ENCODE results near the gene PDCD11.

Gene PDCD11

DNA sequence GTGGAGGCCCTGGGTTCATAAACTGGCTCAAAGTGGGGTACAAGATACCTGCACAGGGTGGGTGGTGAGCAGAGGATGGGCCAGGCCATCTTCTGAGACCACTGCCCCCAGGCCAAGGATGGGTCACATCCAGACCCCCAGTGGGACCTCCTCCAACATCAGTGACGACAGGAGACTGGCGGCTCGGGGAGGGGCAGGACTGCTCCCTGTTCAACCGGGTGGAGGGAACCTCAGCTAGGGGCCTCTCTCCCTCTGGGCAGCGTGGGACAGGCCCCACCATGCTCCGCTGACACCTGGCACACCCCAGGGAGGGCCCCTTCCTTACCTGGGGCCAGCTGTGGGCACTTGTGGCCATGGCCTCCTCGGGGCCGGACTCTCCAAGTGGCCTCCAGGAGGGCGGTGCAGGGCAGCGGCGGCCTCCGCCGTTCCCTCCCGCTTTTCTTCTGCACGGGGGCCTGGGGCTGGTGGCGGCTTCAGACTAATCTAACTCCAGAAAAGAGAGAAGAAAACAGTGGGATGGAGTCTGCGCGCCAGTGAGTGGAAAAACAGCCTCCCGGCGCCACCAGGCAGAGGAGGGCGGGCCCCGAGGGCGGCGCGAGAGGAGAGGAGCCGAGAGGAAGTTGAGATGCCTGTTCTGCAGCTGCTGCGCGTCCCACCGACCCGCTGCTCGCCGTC, 55.5 kb downstream of the PDCD11 start, which contains the start of gene CALHM2:
Gene CALHM2 (minus strand): TSS at position 540 of the 675 bp plus-strand sequence. CDS start 2,429 bp downstream, outside the sequence.
- H3K36me3 ChIP-seq (ENCODE audit: insufficient read depth, low read length), result peaks cover 25% of the 10 kb centered on the region
- H3K4me1 ChIP-seq (ENCODE audit: control insufficient read depth, insufficient read depth, low read length), result peaks cover 46% of the 10 kb centered on the region
- no peaks in the 10 kb centered on the region for H3K27me3 ChIP-seq (ENCODE audit: control insufficient read depth, insufficient read depth, low read length)
- H3K4me2 ChIP-seq (ENCODE audit: low read length), result peak within 1 kb of the TSS; percentile 95
- H3K9me3 ChIP-seq (replicated peaks; ENCODE audit: low read length), result no peaks in the 10 kb centered on the region
- H3K4me3 ChIP-seq (ENCODE audit: low read length), result peak within 1 kb of the TSS; percentile 91
- peak within 1 kb of the TSS; percentile 89 for H3K9ac ChIP-seq (ENCODE audit: low read depth, low read length)

DNA sequence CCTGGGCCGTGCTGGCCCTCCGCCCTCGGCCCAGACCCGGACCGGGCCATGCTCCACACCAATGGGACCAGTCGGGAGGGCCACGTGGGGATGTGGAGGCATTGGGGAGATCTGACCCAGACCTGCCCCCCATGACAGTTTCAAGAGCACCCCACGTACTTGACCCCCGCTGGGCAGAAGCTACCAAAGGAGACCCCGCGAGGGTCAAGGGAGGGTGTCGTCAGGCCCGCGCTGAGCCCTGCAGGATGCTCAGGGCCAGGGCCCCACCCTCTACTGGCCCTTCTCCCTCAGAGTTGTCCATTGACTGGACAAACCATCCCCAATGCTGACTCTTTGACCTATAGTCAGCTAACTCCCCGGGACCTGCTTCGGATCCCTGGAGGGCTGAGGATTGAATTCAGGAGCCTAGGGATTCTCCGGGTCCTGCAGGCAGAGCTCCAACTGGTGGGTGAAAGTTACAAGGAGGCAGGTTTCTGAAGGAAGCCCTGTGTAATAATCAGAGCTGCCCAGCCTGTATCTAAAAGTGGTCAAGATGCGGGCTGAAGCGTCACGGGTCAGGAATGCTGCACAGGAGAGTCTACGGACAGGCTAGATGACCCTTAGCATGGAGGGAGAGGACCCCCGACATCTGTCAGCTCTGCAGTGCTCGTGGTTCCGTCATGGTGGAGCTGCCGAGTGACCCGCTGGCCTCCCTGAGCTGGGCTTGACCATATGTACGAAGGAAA, 56.2 kb downstream of the PDCD11 start:
- Histone ChIP-seq H3K4me1 (ENCODE audit: control insufficient read depth, insufficient read depth, low read length) (peaks cover 39% of the 10 kb centered on the region), H3K9ac (ENCODE audit: low read depth, low read length) (peak overlapping the region; percentile 89), H3K9me3 (replicated peaks; ENCODE audit: low read length) (no peaks in the 10 kb centered on the region), H3K4me2 (ENCODE audit: low read length) (peak overlapping the region; percentile 95), H3K36me3 (ENCODE audit: insufficient read depth, low read length) (peaks cover 18% of the 10 kb centered on the region), H3K27me3 (ENCODE audit: control insufficient read depth, insufficient read depth, low read length) (no peaks in the 10 kb centered on the region), H3K4me3 (ENCODE audit: low read length) (peak overlapping the region; percentile 91)

DNA sequence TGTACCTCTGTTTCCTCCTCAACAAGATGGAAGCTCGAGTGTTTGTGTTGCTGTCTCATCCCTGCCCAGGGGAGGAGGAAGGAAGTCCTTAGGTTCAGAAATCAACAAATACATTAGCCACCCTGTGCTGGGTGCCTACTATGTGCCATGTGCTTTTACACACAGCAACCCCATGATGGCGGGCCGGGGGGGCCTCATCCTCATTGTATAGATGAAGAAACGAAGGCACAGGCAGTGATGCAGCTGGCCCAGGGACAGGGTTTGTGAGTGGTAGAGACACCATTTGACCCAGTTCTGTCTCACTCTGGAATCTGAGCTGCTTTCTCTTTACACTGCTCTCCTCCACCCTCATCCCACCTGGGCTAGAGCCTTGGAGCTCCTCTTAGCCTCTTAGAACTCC, 57.6 kb downstream of the PDCD11 start:
- Histone ChIP-seq H3K4me3 (ENCODE audit: low read length) (no peak overlapping the region), H3K4me1 (ENCODE audit: control insufficient read depth, insufficient read depth, low read length) (peaks cover 32% of the 10 kb centered on the region), H3K9ac (ENCODE audit: low read depth, low read length) (no peak overlapping the region), H3K36me3 (ENCODE audit: insufficient read depth, low read length) (peaks cover 15% of the 10 kb centered on the region), H3K9me3 (replicated peaks; ENCODE audit: low read length) (no peaks in the 10 kb centered on the region), H3K27me3 (ENCODE audit: control insufficient read depth, insufficient read depth, low read length) (no peaks in the 10 kb centered on the region), H3K4me2 (ENCODE audit: low read length) (no peak overlapping the region)

DNA sequence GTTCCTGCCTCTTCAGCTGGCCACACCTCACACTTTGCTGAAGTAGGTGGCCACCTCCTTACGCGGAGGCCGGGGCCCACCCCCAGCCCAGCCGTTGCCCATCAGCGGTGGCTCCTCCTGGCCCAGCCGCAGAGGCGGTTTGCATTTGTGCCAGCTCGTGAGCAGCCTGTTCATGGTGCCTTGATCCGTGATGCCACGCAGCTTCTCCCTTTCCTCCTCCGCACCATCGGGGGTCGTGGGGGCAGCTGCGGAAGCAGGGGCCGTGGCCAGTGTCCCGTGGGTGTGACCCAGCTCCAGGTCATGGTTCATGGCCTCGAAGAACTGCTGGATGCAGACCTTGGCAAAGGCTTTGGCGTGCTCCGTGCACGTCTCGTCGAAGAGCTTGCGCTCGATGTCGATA, 58.8 kb downstream of the PDCD11 start:
- no peak overlapping the region for H3K4me3 ChIP-seq (ENCODE audit: low read length)
- peaks cover 3% of the 10 kb centered on the region for H3K36me3 ChIP-seq (ENCODE audit: insufficient read depth, low read length)
- H3K27me3 ChIP-seq (ENCODE audit: control insufficient read depth, insufficient read depth, low read length), result no peaks in the 10 kb centered on the region
- peaks cover 19% of the 10 kb centered on the region for H3K4me1 ChIP-seq (ENCODE audit: control insufficient read depth, insufficient read depth, low read length)
- H3K9ac ChIP-seq (ENCODE audit: low read depth, low read length), result no peak overlapping the region
- H3K9me3 ChIP-seq (replicated peaks; ENCODE audit: low read length), result no peaks in the 10 kb centered on the region
- H3K4me2 ChIP-seq (ENCODE audit: low read length), result no peak overlapping the region

DNA sequence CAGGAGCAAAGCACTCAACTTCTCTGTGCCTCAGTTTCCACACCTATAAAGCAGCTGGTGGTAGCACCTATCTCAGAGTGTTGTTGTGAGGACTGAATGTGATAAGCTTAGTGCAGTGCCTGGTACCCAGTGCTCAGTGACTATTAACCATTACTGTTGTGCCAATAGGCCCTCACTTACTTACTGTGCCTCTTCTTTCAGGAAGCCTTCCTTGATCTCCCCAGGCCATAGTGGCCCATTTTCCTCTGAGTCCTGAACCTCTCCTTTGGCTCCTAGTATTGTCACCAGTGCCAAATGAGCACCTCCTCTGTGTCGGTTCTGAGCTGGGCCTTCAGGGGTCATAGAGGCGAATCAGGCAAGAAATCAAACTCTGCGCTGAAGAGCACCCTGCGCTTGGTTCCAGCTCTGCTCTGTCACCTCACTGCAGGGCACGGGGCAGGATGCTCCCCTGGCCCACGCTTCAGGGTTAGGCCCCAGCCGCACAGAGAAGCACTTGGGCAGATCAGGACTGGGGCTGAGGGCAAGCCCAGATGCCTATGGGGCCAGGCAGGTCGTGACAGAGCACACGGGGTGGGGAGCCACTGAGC, 59.7 kb downstream of the PDCD11 start:
- H3K27me3 ChIP-seq (ENCODE audit: control insufficient read depth, insufficient read depth, low read length), result no peaks in the 10 kb centered on the region
- peaks cover 10% of the 10 kb centered on the region for H3K4me1 ChIP-seq (ENCODE audit: control insufficient read depth, insufficient read depth, low read length)
- no peak overlapping the region for H3K4me3 ChIP-seq (ENCODE audit: low read length)
- no peak overlapping the region for H3K9ac ChIP-seq (ENCODE audit: low read depth, low read length)
- H3K4me2 ChIP-seq (ENCODE audit: low read length), result no peak overlapping the region
- H3K9me3 ChIP-seq (replicated peaks; ENCODE audit: low read length), result no peaks in the 10 kb centered on the region
- no peaks in the 10 kb centered on the region for H3K36me3 ChIP-seq (ENCODE audit: insufficient read depth, low read length)

DNA sequence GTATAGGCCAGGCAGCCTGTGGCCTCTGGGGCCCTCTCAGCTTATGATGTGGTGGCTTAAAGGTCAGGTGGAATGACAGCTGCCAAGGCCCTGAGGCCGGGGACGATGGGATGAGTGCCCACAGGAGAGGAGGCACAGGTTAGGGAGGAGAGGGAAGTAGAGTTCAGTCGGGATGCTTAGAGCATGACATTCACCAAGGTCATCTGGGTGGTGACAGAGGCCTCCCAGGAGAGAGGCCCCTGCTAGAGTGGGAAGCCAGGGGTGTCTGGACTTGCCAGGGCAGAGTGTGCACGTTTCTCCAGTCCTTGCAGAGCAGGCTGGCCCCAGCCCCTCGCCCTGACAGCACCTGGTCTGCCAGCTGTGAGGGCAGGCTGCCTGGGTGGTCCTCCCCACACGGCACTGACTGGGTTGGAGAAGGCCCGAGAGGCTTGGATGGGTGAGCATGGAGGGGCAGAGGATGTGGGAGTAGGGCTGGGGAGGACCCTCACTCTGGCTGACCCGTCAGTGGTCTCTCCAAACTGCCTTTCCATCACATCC, 60.8 kb downstream of the PDCD11 start:
- H3K9me3 ChIP-seq (replicated peaks; ENCODE audit: low read length), result no peaks in the 10 kb centered on the region
- peaks cover 8% of the 10 kb centered on the region for H3K4me1 ChIP-seq (ENCODE audit: control insufficient read depth, insufficient read depth, low read length)
- H3K9ac ChIP-seq (ENCODE audit: low read depth, low read length), result no peak overlapping the region
- H3K36me3 ChIP-seq (ENCODE audit: insufficient read depth, low read length), result no peaks in the 10 kb centered on the region
- H3K4me3 ChIP-seq (ENCODE audit: low read length), result no peak overlapping the region
- peaks cover under 1% of the 10 kb centered on the region for H3K27me3 ChIP-seq (ENCODE audit: control insufficient read depth, insufficient read depth, low read length)
- no peak overlapping the region for H3K4me2 ChIP-seq (ENCODE audit: low read length)

DNA sequence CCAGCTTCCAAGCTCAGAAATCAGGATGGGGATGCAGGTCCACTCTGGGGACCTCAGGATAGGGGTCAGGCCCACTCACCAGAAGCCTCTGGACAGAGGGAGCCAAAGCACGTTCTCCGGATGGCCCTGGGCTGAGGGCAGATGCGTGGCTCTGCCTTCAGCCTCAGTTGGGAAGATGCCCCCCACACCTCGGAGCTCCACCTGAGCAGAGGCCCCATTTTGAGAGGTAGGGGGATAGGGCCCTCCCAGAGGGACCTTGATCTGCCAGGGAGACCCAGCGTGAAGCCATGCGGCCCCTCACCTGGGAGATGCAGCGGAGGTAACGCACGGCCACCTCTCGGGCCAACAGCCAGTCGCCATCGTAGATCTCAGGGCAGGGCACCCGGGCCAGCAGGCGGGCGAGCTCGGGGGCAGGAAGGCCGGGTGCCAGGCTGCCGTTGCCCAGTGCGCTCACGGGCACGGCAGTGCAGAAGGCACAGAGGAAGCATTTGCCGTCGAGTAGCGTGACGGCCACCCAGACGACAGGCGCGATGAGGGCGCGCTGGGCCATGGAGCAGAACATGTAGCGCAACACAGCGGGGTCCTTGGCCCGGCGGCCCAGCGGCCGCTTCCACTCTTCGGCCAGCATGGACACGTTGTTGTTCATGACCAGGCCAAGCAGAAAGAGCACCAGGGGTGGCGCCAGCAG, 61.6 kb downstream of the PDCD11 start:
- Histone ChIP-seq H3K36me3 (ENCODE audit: insufficient read depth, low read length) (no peaks in the 10 kb centered on the region), H3K9me3 (replicated peaks; ENCODE audit: low read length) (no peaks in the 10 kb centered on the region), H3K4me3 (ENCODE audit: low read length) (no peak overlapping the region), H3K9ac (ENCODE audit: low read depth, low read length) (no peak overlapping the region), H3K4me1 (ENCODE audit: control insufficient read depth, insufficient read depth, low read length) (no peaks in the 10 kb centered on the region), H3K4me2 (ENCODE audit: low read length) (no peak overlapping the region), H3K27me3 (ENCODE audit: control insufficient read depth, insufficient read depth, low read length) (peaks cover 3% of the 10 kb centered on the region)

DNA sequence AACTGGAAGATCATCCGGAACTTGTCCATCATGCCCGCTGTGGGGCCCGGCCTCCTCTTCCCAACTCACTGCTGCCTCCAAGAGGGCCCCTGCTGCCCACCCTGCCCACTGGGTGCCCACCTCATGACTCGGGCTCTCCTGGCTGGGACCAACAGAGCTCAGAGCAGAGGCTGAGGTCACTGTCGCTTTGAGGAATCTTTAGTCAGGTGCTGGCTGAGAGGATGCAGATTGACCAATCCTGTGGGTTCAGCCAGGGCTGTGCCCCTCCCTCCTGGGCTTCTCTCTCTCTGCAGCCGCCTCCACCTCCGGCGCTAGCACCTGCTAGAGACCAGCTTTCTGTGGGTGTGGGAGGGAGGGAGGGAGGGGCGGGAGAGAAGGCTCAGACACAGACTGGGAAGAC, 62.3 kb downstream of the PDCD11 start, which contains the start of gene CALHM1:
Gene CALHM1 (minus strand): TSS at position 181 of the 400 bp plus-strand sequence. CDS start 149 bp downstream, at position 32.
- Histone ChIP-seq H3K27me3 (ENCODE audit: control insufficient read depth, insufficient read depth, low read length) (peaks cover 3% of the 10 kb centered on the region), H3K4me3 (ENCODE audit: low read length) (no peak within 1 kb of the TSS), H3K4me1 (ENCODE audit: control insufficient read depth, insufficient read depth, low read length) (no peaks in the 10 kb centered on the region), H3K9me3 (replicated peaks; ENCODE audit: low read length) (no peaks in the 10 kb centered on the region), H3K4me2 (ENCODE audit: low read length) (no peak within 1 kb of the TSS), H3K36me3 (ENCODE audit: insufficient read depth, low read length) (no peaks in the 10 kb centered on the region), H3K9ac (ENCODE audit: low read depth, low read length) (no peak within 1 kb of the TSS)

DNA sequence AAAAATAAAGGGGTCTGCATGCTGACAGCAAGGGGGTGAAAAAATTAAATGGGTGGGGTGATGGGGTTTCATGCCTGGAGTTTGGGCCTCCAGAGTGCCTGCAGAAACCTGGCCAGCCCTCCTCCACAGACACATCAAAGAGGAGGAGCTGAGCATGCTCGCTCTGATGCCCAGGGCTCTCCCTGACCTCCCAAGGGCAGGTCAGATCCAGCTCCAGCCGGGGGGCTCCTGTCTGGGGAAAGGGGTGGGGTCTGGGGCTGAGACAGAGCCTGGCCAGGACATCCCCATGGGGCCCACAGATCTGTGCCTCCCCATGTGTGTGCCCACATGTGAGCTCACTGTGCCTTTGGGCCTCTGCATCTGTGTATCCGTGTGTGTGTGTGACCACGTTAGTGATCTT, 63.2 kb downstream of the PDCD11 start:
- no peaks in the 10 kb centered on the region for H3K4me1 ChIP-seq (ENCODE audit: control insufficient read depth, insufficient read depth, low read length)
- H3K4me3 ChIP-seq (ENCODE audit: low read length), result no peak overlapping the region
- H3K36me3 ChIP-seq (ENCODE audit: insufficient read depth, low read length), result no peaks in the 10 kb centered on the region
- H3K9ac ChIP-seq (ENCODE audit: low read depth, low read length), result no peak overlapping the region
- no peak overlapping the region for H3K4me2 ChIP-seq (ENCODE audit: low read length)
- H3K9me3 ChIP-seq (replicated peaks; ENCODE audit: low read length), result no peaks in the 10 kb centered on the region
- peaks cover 11% of the 10 kb centered on the region for H3K27me3 ChIP-seq (ENCODE audit: control insufficient read depth, insufficient read depth, low read length)

DNA sequence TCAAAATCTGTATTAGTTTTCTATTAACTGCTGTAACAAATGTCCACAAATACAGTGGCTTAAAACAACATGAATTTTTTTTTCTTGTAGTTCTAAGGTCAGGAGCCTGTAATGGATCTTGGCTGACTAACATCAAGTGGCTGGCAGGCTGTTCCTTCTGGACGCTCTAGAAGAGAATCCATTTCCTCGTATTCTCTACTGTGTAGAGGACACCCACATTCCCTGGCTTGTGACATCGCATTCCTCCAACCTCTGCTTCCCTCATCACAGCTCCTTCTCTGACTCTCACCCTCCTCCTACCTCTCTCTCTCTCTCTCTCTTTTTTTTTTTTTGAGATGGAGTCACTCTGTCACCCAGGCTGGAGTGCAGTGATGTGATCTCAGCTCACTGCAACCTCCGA, 67.1 kb downstream of the PDCD11 start:
- H3K27me3 ChIP-seq (ENCODE audit: control insufficient read depth, insufficient read depth, low read length), result peaks cover 17% of the 10 kb centered on the region
- no peak overlapping the region for H3K4me3 ChIP-seq (ENCODE audit: low read length)
- H3K9ac ChIP-seq (ENCODE audit: low read depth, low read length), result no peak overlapping the region
- H3K4me2 ChIP-seq (ENCODE audit: low read length), result no peak overlapping the region
- no peaks in the 10 kb centered on the region for H3K36me3 ChIP-seq (ENCODE audit: insufficient read depth, low read length)
- no peaks in the 10 kb centered on the region for H3K4me1 ChIP-seq (ENCODE audit: control insufficient read depth, insufficient read depth, low read length)
- no peaks in the 10 kb centered on the region for H3K9me3 ChIP-seq (replicated peaks; ENCODE audit: low read length)
